ENCODE measurements around the gene RAI1. TPM values are rescaled to one million over a fixed set of nuclear protein-coding genes. Genes with fewer than 3 reads are reported as not detected.

RAI1 gene
- total RNA-seq, 1 donor = 9.1 TPM

GRCh38 chr17:17770632-17771044, 89.4 kb downstream of the RAI1 start:
- DNase-seq (ENCODE audit: low read depth) = no peak
- H3K4me3 ChIP-seq (ENCODE audit: low read depth, low read length) = no peak overlapping the region
- TF ChIP-seq CTCF (IDR thresholded peaks at IDR 0.05; ENCODE audit: insufficient read depth, low read length) = no peak

- no peak for TF ChIP-seq CTCF (IDR thresholded peaks at IDR 0.05; ENCODE audit: insufficient read depth, low read length)
- no peak overlapping the region for H3K4me3 ChIP-seq (ENCODE audit: low read depth, low read length)
These were observed 90.4 kb downstream of the RAI1 start for GRCh38 chr17:17771498-17772201.

GRCh38 chr17:17772231-17772630, 91.0 kb downstream of the RAI1 start:
- no peak for TF ChIP-seq CTCF (IDR thresholded peaks at IDR 0.05; ENCODE audit: insufficient read depth, low read length)
- H3K4me3 ChIP-seq (ENCODE audit: low read depth, low read length) = no peak overlapping the region
- no peak for DNase-seq (ENCODE audit: low read depth)

More at GRCh38 chr17:17771498-17772201, 90.4 kb downstream of the RAI1 start:
- no peak for DNase-seq (ENCODE audit: low read depth)

- no peak overlapping the region for H3K4me3 ChIP-seq (ENCODE audit: low read depth, low read length)
- peak; percentile 49 for TF ChIP-seq CTCF (IDR thresholded peaks at IDR 0.05; ENCODE audit: insufficient read depth, low read length)
- peak; percentile 45 for DNase-seq (ENCODE audit: low read depth)
These were observed 93.0 kb downstream of the RAI1 start for GRCh38 chr17:17774009-17774881.

- DNase-seq (ENCODE audit: low read depth) = no peak
- TF ChIP-seq CTCF (IDR thresholded peaks at IDR 0.05; ENCODE audit: insufficient read depth, low read length) = no peak
- no peak overlapping the region for H3K4me3 ChIP-seq (ENCODE audit: low read depth, low read length)
These were observed 95.6 kb downstream of the RAI1 start for GRCh38 chr17:17776889-17777288.

- TF ChIP-seq CTCF (IDR thresholded peaks at IDR 0.05; ENCODE audit: insufficient read depth, low read length) = no peak
- DNase-seq (ENCODE audit: low read depth) = peak; percentile 90
- no peak overlapping the region for H3K4me3 ChIP-seq (ENCODE audit: low read depth, low read length)
These were observed 97.2 kb downstream of the RAI1 start for GRCh38 chr17:17778308-17779014.

Data from fibroblast of the aortic adventitia (primary cell).